ENCODE measurements around the gene IGFL1.
"Not testable (repeated sequence)": the region's sequence is repeated elsewhere in the genome, so short reads cannot be mapped to it uniquely, and the experiment has no call there.

Gene IGFL1

DNA sequence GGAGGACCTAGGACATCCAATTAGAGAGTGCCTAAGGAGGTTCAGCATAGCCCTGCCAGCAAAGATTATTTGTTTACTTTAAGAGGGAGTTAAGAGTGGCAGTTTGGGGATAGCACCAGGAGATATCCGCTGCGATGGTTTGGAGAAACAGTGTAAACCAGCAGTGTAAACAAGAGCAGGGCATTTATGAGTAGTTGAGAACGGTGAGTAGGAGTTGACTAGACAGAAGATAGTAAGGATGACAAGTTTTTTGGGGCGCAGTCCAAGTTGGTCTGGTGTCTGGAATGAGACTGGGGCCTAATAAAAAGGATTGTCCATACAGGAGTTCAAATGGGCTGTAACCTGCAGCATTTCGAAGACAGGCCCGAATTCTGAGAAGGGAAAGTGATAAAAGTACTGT is 44.4 kb downstream of the IGFL1 start:
- not testable (repeated sequence) for DNase-seq

- no peak for DNase-seq
These were observed 49.6 kb downstream of the IGFL1 start for GRCh38 chr19:46279177-46279576.

Measured in fibroblast of skin of right biceps (primary cell).